GM12878 (cell line): ENCODE results near the gene TEX30.

Experiments
- POLR2AphosphoS5 ChIP-seq: IDR thresholded peaks from 2 replicates; pipeline ENCODE4 v1.6.1; 2011; ENCODE audit warnings: mild to moderate bottlenecking, low read length, inconsistent platforms
- SUZ12 ChIP-seq: fragments of 200-600 bp; sonication (generic); IDR thresholded peaks from one replicate; pipeline ENCODE4 v1.6.1; 2018; ENCODE audit warnings: antibody characterized with exemption, mild to moderate bottlenecking; ENCODE audit not compliant: unreplicated experiment
- TCF12 ChIP-seq: IDR thresholded peaks from 2 replicates; pipeline ENCODE4 v1.6.1; 2011; ENCODE audit warnings: low read depth, mild to moderate bottlenecking, low read length
- ZNF274 ChIP-seq: IDR thresholded peaks from one replicate; pipeline ENCODE4 v1.8.0; 2011; ENCODE audit not compliant: insufficient read length, insufficient read depth
- TF ChIP-seq, protein P1 (sequence below), 3 experiments: IDR thresholded peaks in 2 of 3; conservative IDR thresholded peaks in 1 of 3; 2 replicates each; pipeline ENCODE4 v1.5.1; 2011; ENCODE audit warnings: low read depth in 3 of 3, low read length in 3 of 3, mild to moderate bottlenecking in 3 of 3, control low read depth in 2 of 3, moderate library complexity in 2 of 3, inconsistent platforms in 1 of 3, mixed read lengths in 1 of 3; ENCODE audit not compliant: control insufficient read depth in 2 of 3, insufficient read depth in 1 of 3; ENCODE audit errors: extremely low read depth in 1 of 3
- TF ChIP-seq, protein P2 (sequence below): IDR thresholded peaks from 2 replicates; pipeline ENCODE4 v1.6.1; 2011; ENCODE audit warnings: borderline replicate concordance, low read depth, mild to moderate bottlenecking, moderate library complexity, mixed read lengths, low read length; ENCODE audit not compliant: insufficient read depth; ENCODE audit errors: extremely low read length

DNA sequence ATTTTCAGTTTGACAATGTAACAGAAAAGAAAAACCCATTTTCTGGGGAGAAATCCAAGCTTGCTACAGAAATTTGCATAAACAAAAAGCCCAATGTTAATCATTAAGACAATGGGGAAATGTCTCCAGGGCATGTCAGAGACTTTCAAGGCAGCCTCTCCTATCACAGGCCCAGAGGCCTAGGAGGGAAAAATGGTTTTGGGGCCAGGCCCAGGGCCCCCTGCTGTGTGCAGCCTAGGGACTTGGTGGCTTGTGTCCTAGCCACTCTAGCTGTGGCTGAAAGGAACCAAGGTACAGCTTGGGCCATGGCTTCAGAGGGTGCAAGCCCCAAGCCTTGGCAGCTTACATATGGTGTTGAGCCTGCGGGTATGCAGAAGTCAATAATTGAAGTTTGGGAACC, 8.0 kb upstream of the TEX30 start:
- TF ChIP-seq, protein P1, sequence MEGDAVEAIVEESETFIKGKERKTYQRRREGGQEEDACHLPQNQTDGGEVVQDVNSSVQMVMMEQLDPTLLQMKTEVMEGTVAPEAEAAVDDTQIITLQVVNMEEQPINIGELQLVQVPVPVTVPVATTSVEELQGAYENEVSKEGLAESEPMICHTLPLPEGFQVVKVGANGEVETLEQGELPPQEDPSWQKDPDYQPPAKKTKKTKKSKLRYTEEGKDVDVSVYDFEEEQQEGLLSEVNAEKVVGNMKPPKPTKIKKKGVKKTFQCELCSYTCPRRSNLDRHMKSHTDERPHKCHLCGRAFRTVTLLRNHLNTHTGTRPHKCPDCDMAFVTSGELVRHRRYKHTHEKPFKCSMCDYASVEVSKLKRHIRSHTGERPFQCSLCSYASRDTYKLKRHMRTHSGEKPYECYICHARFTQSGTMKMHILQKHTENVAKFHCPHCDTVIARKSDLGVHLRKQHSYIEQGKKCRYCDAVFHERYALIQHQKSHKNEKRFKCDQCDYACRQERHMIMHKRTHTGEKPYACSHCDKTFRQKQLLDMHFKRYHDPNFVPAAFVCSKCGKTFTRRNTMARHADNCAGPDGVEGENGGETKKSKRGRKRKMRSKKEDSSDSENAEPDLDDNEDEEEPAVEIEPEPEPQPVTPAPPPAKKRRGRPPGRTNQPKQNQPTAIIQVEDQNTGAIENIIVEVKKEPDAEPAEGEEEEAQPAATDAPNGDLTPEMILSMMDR (IDR thresholded peaks at IDR 0.05 in 2 of 3, conservative IDR thresholded peaks at IDR 0.05 in 1 of 3; ENCODE audit: control insufficient read depth in 2 of 3, extremely low read depth in 1 of 3, insufficient read depth in 1 of 3, low read depth in 3 of 3, low read length in 3 of 3): no peak
- no peak for TF ChIP-seq TCF12
- no peak for TF ChIP-seq POLR2AphosphoS5
- no peak for TF ChIP-seq SUZ12
- TF ChIP-seq ZNF274: no peak
- TF ChIP-seq, protein P2, sequence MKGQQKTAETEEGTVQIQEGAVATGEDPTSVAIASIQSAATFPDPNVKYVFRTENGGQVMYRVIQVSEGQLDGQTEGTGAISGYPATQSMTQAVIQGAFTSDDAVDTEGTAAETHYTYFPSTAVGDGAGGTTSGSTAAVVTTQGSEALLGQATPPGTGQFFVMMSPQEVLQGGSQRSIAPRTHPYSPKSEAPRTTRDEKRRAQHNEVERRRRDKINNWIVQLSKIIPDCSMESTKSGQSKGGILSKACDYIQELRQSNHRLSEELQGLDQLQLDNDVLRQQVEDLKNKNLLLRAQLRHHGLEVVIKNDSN: no peak
